Measurements from ENCODE around the gene SIRPB2.

Gene SIRPB2

DNA sequence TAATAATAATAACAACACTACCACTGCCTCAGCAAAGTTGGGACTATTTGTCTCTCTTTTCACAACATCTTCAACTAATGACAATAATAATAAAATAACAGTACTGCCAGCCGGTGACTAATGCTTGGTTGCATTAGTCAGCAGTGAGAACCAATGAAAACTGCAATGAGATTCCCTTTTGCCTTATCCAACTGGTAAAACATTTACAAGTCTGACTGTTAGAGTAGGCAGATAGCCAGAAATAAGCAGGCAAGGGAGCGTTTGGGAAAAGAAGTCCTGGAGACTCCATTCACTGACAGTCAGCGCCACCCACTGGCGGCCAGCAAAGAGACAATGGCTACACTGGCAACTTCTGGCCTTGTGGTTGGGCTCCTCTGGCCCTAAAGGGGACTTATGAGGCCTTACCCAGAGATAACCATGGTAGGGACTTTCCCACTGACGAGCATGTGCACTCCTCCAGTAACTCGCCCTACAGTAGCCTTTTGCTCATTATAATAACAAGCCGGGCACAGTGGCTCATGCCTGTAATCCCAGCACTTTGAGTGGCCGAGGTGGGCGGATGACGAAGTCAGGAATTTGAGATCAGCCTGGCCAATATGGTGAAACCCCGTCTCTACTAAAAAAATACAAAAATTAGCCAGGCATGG, 21.2 kb downstream of the SIRPB2 start:
- DNase-seq = peak in 1 of 2 donors; percentile 39

DNA sequence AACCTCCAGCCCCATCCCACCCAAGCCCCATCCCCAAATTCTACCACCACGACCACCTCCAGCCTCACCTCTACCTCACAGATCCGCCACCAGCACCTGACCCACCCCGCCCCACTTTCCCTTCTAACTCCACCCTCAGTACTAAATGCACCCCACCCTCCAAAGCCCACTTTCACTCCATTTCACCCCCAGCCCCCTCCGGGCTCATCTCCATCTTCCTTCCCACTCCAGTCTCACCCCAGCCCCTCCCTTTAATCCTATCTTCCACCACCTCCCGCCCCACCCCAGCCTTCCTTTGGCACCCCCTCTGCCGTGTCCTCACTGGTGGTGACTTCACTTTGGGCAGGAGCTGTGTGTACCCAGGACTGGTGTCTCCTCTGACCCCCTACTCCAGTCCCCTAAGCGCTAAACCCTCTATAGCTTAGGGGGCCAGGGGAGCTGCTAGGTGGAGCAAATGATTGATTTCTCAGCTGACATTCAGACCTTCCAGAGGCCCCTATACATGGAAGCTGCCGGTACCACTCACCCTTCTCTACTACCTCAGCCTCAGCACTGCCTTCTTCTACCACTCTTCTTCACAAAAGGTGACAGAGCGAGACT, 21.8 kb downstream of the SIRPB2 start:
- no peak for DNase-seq

- no peak for DNase-seq
Measured at GRCh38 chr20:1468117-1468624, 23.0 kb downstream of the SIRPB2 start.

GRCh38 chr20:1467355-1468116, 23.7 kb downstream of the SIRPB2 start:
- peak in 1 of 2 donors; percentile 6 for DNase-seq

GRCh38 chr20:1467082-1467354, 24.2 kb downstream of the SIRPB2 start:
- no peak for DNase-seq

- peak; percentile 97 to 98 for DNase-seq
Measured at GRCh38 chr20:1466211-1467081, 24.8 kb downstream of the SIRPB2 start, which contains the start of gene NSFL1C. TSS of gene NSFL1C (minus strand) at chr20:1466849. CDS start at chr20:1466824, 25 bp downstream.

DNA sequence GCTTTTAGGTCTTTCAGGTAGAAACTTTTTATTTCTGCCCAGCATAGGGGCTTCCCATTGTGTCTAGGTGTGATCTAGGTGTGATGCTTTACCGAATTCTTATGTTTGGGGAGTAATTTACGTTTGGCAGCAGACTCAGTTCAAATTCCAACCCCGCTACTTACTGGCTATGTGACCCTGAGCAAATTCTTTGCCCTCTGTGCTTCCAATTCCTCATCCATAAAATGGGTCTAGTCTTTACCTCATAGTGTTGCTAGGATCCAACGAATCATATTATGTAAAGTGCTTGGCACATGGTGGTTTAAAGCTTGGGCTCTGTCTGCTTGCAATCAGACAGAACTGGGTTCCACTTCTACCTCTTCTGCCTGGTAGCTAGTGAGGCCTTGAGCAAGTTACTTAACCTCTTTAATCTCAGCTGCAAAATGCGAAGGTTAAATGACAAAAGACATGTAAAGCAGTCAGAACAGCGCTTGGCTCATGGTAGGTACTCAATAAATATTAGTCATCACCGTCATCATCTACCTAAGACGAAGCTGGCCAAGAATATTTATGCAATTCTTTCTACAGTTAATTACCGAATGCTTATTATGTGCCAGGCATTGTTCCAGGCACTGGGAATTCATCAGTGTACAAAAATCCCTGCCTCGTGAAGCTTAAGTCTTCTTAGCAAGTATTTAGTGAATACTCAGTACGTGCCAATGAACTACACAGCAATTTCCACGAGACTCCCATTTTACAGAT, 25.6 kb downstream of the SIRPB2 start:
- no peak for DNase-seq

DNA sequence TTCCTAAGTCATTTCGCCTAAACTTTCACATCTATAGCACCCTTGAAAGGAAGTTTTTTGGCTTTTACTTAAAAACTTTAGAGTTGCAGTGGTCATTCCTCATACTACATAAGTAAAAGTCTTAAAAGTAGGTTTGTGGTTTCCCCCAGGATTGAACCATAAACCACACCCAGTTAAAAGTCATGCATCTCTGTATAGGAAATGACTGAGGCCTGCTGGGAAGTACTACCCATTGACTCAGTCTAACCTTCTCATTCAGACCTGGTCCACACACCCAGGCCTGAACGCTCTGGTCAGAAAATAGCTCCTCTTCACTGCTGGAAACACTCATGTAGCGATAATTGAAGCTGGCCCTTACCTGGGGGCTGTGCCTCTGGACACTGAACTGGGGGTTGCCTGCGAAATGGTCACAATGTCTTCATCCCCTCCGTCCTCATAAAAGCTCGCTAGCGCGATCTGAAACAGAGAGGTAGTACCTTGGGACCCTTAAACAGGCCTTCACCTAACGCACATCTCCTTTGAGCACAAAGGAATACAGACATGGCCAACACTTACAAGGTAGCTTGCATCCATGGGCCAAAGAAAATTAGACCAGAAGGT, 27.1 kb downstream of the SIRPB2 start:
- DNase-seq = no peak

DNA sequence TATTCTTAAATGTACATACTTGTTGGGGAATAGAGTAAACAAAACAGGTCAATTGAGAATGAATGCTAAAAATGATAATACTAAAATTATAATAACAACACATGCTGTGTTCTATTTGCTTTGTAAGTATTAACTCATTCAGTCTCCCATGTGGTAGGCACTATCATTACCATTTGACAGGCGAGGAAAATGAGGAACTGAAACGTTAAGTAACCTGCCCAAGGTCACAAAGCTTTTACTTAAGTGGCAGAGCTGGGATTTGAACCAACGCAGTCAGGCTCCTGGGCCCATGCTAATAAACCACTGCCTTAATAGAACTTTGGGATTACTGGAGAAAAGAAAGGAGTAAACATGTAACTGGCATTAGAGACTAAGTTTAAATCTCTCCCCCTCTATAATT, 28.4 kb downstream of the SIRPB2 start:
- no peak for DNase-seq

DNA sequence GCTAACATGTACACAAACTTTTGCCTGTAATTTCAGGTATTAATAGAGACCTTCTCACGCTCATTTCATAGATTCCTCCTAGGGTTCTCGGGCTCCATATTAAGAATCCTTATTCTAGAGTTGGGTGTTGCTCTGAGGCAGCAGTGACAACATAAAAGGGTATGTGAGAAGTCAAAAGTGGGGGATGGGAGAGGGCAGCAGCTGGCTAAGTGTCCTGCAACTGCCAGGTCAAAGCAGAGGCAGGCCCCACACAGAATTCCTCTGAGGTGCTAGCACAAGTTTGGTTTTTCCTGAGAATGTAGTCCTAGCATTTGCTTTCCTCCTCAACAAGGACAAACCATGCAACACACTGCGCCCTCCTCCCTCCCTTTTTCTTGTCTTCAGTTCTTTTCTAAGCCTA, 29.2 kb downstream of the SIRPB2 start:
- no peak for DNase-seq

DNA sequence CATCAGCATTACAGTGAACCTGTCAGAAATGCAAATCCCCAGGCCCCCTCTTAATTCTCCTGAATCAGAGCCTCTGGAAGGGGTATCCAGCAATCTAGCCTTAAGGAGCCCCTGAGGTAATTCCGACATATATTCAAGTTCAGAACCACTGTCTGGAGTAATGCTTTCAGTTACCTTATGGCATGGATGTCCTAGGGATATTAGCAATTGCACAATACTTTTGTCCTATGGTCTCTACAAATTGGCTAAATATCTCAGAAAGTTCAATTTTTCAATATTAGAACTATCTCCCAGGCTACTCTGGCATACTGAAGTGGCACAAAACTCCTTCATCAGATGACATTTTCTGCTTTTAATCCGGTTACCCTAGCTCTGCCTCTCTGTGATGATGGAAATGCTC, 30.9 kb downstream of the SIRPB2 start:
- DNase-seq = no peak

GRCh38 chr20:1457992-1458391, 33.2 kb downstream of the SIRPB2 start:
- no peak for DNase-seq

DNA sequence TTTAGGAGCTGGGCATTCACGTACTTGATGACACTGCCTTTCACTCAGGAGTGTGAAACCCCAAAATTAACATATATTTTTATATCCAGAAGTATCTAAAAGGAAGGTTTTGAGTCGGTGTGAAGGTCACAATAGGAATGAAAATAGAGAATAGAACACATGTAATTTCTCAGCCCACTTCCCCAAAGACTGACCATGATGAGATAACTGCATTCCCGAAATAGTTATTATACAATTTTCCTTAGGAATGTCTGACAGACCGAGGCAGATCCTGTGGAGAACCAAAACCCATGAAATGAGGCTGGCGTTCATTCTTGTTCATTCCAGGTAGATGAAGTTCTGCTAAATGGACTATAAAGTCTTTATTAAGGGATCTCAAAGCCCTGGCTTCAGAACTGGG, 34.9 kb downstream of the SIRPB2 start:
- DNase-seq = no peak

DNA sequence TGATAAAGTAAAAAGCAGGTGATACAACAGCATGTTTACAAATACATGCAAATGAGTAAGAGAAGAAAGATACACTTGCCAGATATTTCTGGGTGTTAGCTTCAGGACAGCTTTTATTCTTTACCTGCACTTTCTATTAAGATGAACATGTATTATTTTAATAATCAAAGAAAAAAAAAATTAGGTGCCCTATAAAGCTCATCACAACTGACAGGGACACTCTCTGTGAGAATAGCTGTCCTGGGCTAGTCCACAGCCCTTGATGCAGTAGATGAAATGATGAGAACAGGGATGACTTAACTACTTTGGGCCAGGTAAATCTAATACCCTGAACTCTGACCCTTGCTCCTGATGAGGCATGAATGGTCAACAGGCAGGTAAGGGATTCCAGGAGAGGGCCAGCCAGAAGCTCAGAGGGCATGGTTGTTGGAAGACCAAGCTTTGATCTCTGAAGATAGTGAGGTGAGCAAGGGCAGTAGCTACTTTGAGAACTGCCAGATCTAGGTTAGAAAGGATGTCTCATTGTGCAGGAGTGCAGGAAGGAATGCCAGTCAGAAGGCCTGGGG, 40.2 kb downstream of the SIRPB2 start:
- DNase-seq = no peak

DNA sequence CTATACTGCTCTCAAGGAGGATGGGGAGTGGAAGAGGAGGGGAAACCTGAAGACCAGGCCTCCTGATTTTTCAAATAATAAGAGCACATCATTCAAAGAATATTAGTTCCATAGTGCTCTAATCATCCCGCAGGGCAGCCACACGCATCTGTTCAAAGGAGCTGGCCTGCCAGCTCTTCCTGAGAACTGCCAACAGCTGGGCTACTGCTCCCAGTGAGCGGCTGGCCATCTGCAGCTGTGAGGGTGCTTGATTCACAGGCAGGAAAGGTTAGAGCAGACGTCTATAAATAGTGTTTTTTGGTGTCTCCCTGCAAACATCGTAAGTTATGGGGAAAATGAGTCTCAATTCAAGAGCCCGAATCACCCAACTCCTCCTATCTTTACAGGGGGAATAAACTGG, 41.9 kb downstream of the SIRPB2 start:
- no peak for DNase-seq

DNA sequence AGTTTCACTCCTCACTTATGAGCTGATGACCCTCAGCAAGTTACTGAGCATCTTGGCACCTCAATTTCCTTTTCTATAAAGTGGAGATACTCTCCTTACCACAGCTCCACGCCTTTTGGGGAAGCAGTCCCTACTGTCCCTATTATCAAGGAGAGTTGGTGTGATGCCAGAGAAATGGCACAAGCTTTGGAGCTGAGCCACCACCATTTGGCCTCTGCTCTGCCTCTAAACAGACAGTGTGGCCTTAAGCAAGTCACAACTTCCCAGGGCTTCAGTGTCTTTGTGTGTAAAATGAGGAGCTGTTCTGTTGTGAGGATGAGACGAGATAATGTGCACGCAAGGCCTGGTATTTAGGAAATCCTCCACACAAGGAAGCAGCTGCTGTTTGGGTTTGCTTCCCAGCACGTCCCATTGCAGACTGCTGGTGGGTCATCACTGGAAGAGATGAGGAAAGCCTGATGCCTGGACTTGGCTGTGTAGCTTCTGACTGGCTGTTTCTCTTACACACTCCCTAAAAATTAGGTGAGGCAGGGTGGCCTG, 43.1 kb downstream of the SIRPB2 start:
- no peak for DNase-seq

DNA sequence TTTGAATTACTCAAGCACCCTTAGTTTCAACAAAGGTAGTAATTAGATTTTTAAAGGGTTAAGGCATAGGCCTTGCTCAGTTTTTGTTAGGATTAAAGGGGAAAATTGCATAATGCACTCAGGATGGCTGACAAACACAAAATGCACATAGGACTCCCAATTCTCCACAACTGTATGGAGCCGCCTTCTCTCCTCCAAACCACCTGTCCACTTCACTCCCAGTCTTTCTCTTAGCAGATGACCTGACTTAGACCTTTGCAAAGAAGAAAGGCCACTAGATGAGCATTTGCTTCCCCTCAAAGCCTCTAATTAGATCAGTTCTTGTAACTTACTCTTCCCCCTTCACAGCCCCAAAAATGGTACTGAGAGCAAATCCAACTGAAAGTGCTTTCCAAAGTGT, 44.7 kb downstream of the SIRPB2 start:
- DNase-seq = no peak

DNA sequence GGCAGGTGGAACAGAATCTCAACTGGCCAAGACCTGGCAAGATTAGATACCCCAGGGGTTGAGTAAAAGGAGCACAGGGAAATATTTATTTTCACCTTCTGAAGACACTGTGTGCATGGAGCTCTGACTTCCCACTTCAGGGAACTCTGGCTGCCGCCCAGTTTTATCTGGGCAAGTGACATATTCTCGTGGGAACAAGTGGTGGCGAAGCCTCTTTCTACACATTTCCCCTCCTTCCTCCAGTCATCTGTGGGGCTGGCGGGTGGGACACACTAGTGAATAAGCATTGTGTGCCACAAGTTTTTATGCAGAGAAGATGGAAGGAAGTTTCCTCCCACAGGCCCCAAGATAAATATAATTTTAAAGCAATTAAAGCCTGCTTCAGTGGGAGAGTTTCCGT, 48.1 kb downstream of the SIRPB2 start:
- DNase-seq = no peak

DNA sequence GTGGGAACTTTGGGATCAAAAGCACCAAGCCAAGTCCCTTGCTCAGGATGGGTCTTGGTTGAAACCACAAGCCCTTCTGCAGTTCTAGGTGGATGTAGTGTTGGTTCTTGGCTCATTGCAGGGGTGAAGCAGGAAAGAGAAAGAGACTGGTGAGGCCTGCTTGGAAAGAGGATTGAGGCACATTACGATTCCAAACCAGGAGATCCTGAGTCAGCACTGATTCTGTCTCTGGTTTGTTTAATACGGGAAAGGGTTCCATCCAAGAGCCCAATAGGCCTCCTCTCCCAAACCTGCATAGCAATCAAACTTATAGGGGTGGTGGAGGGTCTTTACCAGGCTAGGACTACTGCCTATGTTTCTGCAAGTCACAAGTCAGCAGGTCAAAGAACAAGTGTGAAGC, 48.9 kb downstream of the SIRPB2 start:
- DNase-seq = no peak

DNA sequence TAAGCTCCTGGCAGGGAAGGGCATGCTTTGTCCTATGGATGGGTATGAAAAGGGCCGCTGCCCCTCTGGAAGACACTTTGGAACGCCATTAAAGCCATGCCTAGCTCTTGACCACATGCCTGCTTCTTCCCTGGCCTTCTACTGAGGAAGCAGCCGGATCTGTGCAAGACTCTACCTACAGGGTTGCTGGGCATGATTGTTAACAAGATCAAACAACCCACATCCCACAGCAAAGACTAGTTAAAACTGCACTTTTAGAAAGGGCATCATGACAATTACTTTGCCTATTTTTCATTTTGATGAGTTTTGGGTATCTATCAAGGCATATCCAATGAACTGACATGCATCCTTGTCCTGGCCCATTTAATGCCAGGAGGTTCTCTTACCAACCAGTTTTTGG, 50.1 kb downstream of the SIRPB2 start:
- DNase-seq = no peak

GRCh38 chr20:1440024-1440423, 51.2 kb downstream of the SIRPB2 start:
- peak in 1 of 2 donors; percentile 11 for DNase-seq

Measured in stimulated activated CD4-positive, alpha-beta T cell treated with anti-CD3 and anti-CD28 coated beads, Interleukin-2, amount 100 ng/mL, for 24 hours (primary cell).